ENCODE data around the gene CSF3R. TPM values are rescaled to one million over a fixed set of nuclear protein-coding genes. Genes with fewer than 3 reads are reported as not detected.

The CSF3R gene
- total RNA-seq, 1 experiment from 2014 or later = not detected

DNA sequence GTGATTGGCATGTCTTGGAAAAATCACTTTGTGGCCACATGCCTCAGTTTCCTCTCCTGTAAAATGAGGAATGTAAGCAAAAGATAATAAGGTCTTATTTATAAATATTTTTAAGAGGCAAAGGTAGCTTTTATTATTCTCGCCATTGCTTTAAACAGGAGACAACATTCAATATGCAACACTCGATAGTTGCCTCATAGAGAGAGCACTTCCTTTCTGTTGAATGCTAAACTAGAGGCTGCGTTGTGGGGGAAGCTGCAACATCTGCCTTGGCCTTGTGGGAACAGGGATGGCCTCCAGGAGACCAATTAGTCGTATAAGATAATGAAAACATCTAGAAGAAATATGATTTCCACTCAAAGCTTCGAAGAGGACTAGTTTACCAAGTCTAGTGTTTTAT lies 36.0 kb downstream of the CSF3R start:
- Histone ChIP-seq H3K27me3 (ENCODE audit: insufficient read depth, low read length) (no peaks in the 10 kb centered on the region), H3K4me1 (ENCODE audit: insufficient read depth, low read length) (no peaks in the 10 kb centered on the region), H3K18ac (ENCODE audit: insufficient read length, low read depth, low read length) (no peak overlapping the region), H3K23me2 (ENCODE audit: insufficient read length, low read depth, low read length, poor library complexity, severe bottlenecking) (peaks cover 9% of the 10 kb centered on the region), H4K91ac (ENCODE audit: insufficient read length, low read depth, low read length) (no peak overlapping the region), H2BK5ac (ENCODE audit: insufficient read length, low read length) (no peak overlapping the region), H3K27ac (ENCODE audit: insufficient read length, low read depth, low read length) (no peak overlapping the region), H3K56ac (ENCODE audit: insufficient read length, low read depth, low read length) (no peak overlapping the region), H2AFZ (ENCODE audit: low read length) (no peak overlapping the region), H3K14ac (ENCODE audit: insufficient read depth, low read length) (no peak overlapping the region), H2BK20ac (ENCODE audit: low read depth, low read length, poor library complexity, severe bottlenecking) (no peak overlapping the region), H3K9me3 (ENCODE audit: control insufficient read depth, low read depth, low read length) (no peaks in the 10 kb centered on the region), H3K79me2 (ENCODE audit: insufficient read depth, low read length) (no peaks in the 10 kb centered on the region), H4K20me1 (ENCODE audit: control insufficient read depth, insufficient read depth, insufficient read length) (no peaks in the 10 kb centered on the region), H3K79me1 (ENCODE audit: insufficient read depth, low read depth, low read length, poor library complexity, severe bottlenecking) (no peaks in the 10 kb centered on the region), H2BK120ac (ENCODE audit: low read depth, low read length, poor library complexity, severe bottlenecking) (no peak overlapping the region), H4K8ac (replicated peaks; ENCODE audit: insufficient read length, low read depth, low read length) (no peak overlapping the region), H3T11ph (ENCODE audit: low read length) (no peak overlapping the region), H3K4me2 (ENCODE audit: insufficient read depth, insufficient read length, low read length) (no peak overlapping the region), H4K5ac (ENCODE audit: insufficient read length, low read depth, low read length) (no peak overlapping the region), H2BK12ac (ENCODE audit: insufficient read length, low read depth, low read length) (no peak overlapping the region), H3K9ac (ENCODE audit: extremely low read depth, insufficient read length, low read length) (no peak overlapping the region), H2AK5ac (ENCODE audit: insufficient read length, low read length) (no peak overlapping the region), H2BK15ac (ENCODE audit: low read depth, low read length) (no peak overlapping the region), H3K4ac (ENCODE audit: low read depth, low read length) (no peak overlapping the region), H3K23ac (ENCODE audit: insufficient read length, low read depth, low read length) (no peak overlapping the region)
- peaks cover 1% of the 10 kb centered on the region; the same call in 1 of the 2 replicates for H3K27me3 Mint-ChIP-seq (ENCODE audit: low read depth)
- H3K27ac Mint-ChIP-seq = no peak overlapping the region
- no peak for TF ChIP-seq CTCF (conservative IDR thresholded peaks at IDR 0.05)
- H3K9me3 Mint-ChIP-seq = no peaks in the 10 kb centered on the region; a peak in 1 of 5 replicates
- no CpG with 5 or more reads among the region's 5 CpGs for WGBS (ENCODE audit: extremely low coverage, insufficient read length, low lambda C conversion rate)
- peaks cover 10 to 18% of the 10 kb centered on the region in 2 experiments for H3K4me1 Mint-ChIP-seq
- no peak for DNase-seq
- no peaks in the 10 kb centered on the region for H3K36me3 Mint-ChIP-seq (ENCODE audit: insufficient read depth in 1 of 3, low read depth in 3 of 3)
- no peak overlapping the region for H3K4me3 Mint-ChIP-seq

Measured in H9 (cell line).